Anterior cingulate cortex (tissue), 58 donors: ENCODE results near the gene LMF2.
A peak's percentile ranks its signal among the peaks of the same experiment; 100 is the strongest.
"Not testable (repeated sequence)": the region's sequence is repeated elsewhere in the genome, so short reads cannot be mapped to it uniquely, and the experiment has no call there.

Experiments
- DNase-seq, 58 donors: peaks; one replicate each; lab custom pipeline; 2025; lab: John Stamatoyannopoulos, UW

Gene LMF2

GRCh38 chr22:50537765-50538164, 30.3 kb upstream of the LMF2 start:
- DNase-seq: no peak

DNA sequence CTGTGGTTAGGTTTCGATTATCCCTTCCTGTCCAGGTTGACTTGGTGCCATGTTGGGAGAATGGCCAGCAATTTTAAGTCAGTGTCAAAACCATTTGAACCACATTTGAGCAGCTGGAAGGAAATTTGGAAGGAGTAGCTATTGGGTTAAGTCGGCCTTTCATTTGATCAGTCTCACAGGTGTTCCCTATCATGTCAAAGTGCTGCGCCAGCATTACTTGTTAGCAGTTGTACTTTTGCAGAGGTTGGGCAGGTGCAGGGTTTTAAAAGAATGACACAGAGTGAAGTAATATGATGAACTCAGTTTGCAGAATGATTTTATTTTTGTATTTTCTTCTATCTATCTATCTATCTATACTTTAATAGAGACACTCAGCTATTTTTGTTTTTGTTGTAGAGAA, 28.7 kb upstream of the LMF2 start:
- DNase-seq: no peak

DNA sequence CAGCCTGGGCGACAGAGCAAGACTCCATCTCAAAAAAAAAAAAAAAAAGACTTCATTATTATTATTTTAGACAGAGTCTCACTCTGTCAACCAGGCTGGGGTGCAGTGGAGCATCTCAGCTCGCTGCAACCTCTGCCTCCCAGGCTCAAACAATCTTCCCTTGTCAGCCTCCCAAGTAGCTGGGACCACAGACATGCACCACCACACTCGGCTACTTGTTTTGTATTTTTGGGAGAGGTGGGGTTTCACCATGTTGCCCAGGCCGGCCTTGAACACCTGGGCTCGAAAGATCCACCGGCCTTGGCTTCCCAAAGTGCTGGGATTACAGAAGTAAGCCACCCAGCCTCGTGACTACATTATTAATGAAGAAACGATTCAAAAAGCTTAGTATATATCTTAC, 27.6 kb upstream of the LMF2 start:
- no peak for DNase-seq

- not testable (repeated sequence) for DNase-seq
These were observed 26.6 kb upstream of the LMF2 start for GRCh38 chr22:50533856-50534711.

- DNase-seq: no peak
These were observed 25.6 kb upstream of the LMF2 start for GRCh38 chr22:50532824-50533796.

GRCh38 chr22:50531962-50532674, 24.6 kb upstream of the LMF2 start:
- no peak for DNase-seq

GRCh38 chr22:50531546-50531961, 24.1 kb upstream of the LMF2 start:
- DNase-seq: no peak

DNA sequence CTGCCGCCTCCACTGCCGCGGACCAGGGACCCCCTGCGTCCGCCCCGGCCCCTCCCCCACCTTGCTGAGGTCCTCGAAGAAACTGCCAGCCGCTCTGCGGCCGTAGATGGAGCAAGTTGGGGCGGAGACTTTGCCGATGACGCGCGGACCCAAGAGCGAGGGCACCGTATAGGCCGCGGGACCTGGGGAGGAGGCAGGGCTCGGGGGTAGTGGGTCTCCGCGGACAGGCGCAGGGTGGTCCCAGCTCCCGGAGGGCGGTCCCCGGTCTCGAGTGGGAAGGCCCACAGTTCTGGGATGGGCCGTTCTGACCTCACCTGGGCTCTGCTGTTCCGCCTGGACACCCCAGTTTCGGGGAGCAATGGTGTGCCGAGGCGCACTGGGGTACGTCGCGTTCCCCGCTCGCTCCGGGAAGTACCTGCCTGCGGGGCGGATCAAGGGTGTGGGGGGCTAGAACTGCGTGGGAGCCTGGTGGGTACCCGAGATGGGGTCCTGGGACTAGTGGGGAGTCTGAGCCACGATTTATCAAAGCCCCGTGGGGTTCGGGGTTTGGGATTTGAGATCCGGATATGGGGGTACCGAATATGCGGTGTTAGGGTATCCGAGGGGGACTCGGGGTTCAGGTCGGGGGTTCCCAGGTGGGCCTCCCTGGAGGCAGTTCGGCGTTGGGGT, 23.5 kb upstream of the LMF2 start:
- peak in 1 of 58 donors; percentile 13 for DNase-seq

DNA sequence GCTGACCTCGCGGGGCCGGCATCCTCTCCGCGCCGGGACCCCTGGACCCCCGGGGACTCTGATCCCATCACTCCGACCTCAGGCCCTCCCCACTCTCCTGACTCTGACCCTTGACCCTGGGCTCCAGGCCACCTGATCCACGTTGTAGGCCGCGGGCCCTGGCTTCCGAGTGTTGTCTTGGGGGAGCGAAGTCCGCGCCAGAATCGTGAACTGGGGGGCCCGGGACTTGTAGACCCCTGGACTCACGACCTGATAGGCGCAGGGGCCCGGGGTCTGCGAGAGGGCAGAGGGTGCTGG, 23.0 kb upstream of the LMF2 start:
- DNase-seq: no peak

DNA sequence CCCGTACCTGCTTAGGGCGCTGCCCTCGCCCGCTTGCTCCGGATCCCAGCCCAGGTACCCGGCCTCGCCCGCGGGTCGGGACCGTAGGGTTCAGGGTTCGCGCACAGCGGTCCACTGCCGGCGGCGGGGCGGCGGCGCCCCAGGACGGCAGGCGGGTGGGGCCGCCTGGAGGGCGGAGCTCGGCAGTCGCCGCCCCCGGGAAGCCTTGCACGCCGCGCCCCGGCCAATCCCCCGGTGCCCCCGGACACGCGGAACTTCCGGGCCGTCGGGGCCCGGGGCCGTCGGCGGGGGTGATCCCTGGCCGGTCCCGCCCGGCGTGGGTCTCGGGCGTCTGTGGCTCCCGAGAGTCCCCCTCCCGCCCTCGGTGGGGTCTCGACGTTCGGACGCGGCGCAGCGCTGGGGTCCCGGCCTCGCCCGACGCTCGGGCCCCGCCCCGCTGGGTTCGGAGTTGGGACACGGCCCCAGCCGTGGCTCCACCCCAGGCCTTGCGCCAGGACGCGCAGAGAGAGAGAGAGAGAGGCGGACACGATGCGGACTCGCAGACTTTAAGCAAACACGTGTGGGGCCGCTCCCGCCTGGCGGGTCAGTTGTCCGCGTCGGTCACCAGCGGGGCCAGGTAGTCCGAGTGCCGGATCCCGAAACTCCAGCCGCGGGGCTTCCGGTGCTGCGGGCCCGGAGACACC, 22.5 kb upstream of the LMF2 start, which contains the start of gene TYMP:
Gene TYMP, minus strand, starts transcription at position 116 of the 683 bp plus-strand sequence. CDS start 303 bp downstream, outside the sequence.
- peak in 1 of 58 donors; percentile 21 for DNase-seq

DNA sequence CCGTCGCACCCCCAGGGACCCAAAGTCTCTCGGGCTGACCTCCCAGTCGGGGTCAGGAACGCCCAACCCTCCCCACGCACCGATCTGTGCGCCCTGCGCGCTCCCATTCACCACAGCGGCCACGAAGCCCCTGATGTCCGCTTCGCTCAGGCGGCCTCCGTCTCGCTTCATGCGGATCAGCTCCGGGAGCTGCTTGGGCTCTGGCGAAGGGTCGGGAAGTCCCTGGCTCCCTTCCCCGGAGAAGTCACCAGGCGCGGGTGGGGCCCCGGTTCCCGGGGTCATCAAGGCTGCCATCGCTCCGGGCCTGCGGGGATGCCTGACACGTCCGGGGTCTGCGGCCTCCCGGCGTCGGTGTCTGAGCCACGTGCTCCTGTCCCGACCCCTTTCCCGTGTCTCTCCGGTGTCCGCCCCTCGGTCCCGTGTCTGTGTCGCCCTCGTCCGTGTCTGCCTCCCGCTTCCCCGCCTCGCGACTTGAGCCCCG, 22.0 kb upstream of the LMF2 start:
- no peak for DNase-seq

GRCh38 chr22:50528682-50529415, 21.3 kb upstream of the LMF2 start:
- no peak for DNase-seq

DNA sequence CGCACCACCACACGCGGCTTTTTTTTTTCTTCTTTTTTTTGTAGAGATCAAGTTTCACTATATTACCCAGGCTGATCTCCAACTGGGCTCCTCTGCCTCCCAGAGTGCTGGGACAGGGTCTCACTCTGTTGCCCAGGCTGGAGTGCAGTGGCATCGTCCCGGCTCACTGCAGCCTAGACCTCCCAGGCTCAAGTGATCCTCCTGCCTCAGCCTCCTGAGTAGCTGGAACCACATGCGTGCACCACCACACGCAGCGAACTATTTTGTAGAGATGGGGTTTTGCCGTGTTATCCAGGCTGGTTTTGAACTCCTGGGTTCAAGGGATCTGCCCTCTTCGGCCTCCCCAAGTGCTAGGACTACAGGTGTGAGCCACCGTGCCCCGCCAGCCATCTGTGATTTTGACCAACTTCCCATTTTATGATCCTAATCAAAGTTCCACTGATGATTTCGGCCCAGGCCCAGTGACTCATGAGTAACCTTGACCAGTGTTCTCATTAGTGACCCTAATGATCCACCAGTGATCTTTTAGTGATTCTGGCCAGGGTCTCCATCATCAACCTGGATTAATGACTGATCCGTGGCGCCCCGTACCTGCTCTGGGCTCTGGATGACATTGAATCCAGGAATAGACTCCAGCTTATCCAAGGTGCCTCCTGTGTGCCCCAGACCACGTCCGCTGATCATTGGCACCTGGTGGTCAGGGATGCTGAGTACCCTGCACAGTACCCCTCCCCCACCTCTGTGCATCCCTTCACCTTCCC, 20.6 kb upstream of the LMF2 start:
- no peak for DNase-seq

- DNase-seq: no peak
These were observed 19.6 kb upstream of the LMF2 start for GRCh38 chr22:50526834-50527801.

GRCh38 chr22:50526108-50526833, 18.8 kb upstream of the LMF2 start:
- peak in 37 of 58 donors; percentile 40 to 80 (median 68) for DNase-seq

DNA sequence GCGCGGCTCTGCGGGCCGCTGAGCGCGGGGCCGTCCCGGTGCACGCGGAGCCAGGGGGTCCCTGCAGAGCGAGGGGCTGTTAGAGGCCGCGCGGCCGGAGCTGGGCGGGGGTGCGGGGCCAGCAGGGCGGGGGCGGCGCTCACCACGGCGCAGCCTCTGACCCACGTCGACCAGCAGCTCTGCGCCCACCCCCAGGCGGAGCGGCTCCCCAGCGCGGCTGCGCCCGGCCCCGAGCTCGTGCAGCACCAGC, 18.3 kb upstream of the LMF2 start:
- DNase-seq: peak in 19 of 58 donors; percentile 46 to 90 (median 75)
